ENCODE data around the gene TSHR. TPM values are rescaled to one million over a fixed set of nuclear protein-coding genes. Genes with fewer than 3 reads are reported as not detected.

TSHR gene
- total and polyA plus RNA-seq, 2 of the 13 experiments (the other 11 are each of a cell fraction or from before 2014, with no cell fraction given), result not detected

DNA sequence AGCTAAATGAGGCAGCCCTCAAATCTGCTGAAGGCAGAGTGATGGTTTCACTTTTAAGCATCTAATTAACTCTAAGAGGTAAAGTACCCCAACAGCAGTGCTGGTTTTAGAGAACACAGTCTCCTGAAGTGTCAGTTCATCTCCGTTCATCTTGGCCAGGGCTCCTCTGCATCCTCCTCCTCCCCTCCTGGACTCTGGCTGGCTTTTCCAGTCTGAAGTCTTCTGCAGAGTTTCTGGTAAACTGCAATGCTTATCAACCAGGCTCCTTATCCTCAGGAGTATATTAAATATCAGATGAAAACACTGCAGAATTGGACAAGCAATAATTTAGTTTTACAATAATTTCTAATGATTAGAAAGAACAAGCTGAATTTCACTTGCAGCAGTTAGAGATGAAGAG is 150.0 kb downstream of the TSHR start:
- in situ Hi-C loops (cut with HindIII; ENCODE audit: extremely low pct_ligation_motif_present, low pct_unique_long_range_greater_than_20kb) (no loop called here), intact Hi-C loops (cut with micrococcal nuclease; ENCODE audit: unreplicated experiment) (no loop called here)
- TF ChIP-seq ADNP (CRISPR knock-in tag; IDR thresholded peaks at IDR 0.05) (no peak), ZNF724P (CRISPR knock-in tag; IDR thresholded peaks at IDR 0.05; ENCODE audit: borderline replicate concordance) (no peak), KLF9 (CRISPR knock-in tag; IDR thresholded peaks at IDR 0.05; ENCODE audit: low read depth) (no peak), EED (CRISPR knock-in tag; IDR thresholded peaks at IDR 0.05) (no peak), SP1 (IDR thresholded peaks at IDR 0.05) (no peak), SP1 (CRISPR knock-in tag; IDR thresholded peaks at IDR 0.05) (no peak), MTA1 (CRISPR knock-in tag; IDR thresholded peaks at IDR 0.05; ENCODE audit: borderline replicate concordance) (no peak), ZKSCAN8 (CRISPR knock-in tag; IDR thresholded peaks at IDR 0.05; ENCODE audit: borderline replicate concordance) (no peak), REPIN1 (CRISPR knock-in tag; IDR thresholded peaks at IDR 0.05; ENCODE audit: borderline replicate concordance, low read depth) (no peak), ETV5 (CRISPR knock-in tag; IDR thresholded peaks at IDR 0.05; ENCODE audit: borderline replicate concordance) (no peak), KLF6 (CRISPR knock-in tag; IDR thresholded peaks at IDR 0.05) (no peak), HMG20B (CRISPR knock-in tag; conservative IDR thresholded peaks at IDR 0.05) (no peak), ZSCAN9 (CRISPR knock-in tag; IDR thresholded peaks at IDR 0.05; ENCODE audit: borderline replicate concordance) (no peak), PHF21A (CRISPR knock-in tag; IDR thresholded peaks at IDR 0.05) (no peak), FOSL2 (CRISPR knock-in tag; IDR thresholded peaks at IDR 0.05) (no peak), FOXP1 (IDR thresholded peaks at IDR 0.05) (no peak), FOXP1 (CRISPR knock-in tag; IDR thresholded peaks at IDR 0.05) (no peak)
- TF ChIP-seq, protein P1, sequence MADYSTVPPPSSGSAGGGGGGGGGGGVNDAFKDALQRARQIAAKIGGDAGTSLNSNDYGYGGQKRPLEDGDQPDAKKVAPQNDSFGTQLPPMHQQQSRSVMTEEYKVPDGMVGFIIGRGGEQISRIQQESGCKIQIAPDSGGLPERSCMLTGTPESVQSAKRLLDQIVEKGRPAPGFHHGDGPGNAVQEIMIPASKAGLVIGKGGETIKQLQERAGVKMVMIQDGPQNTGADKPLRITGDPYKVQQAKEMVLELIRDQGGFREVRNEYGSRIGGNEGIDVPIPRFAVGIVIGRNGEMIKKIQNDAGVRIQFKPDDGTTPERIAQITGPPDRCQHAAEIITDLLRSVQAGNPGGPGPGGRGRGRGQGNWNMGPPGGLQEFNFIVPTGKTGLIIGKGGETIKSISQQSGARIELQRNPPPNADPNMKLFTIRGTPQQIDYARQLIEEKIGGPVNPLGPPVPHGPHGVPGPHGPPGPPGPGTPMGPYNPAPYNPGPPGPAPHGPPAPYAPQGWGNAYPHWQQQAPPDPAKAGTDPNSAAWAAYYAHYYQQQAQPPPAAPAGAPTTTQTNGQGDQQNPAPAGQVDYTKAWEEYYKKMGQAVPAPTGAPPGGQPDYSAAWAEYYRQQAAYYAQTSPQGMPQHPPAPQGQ (CRISPR knock-in tag; IDR thresholded peaks at IDR 0.05; ENCODE audit: borderline replicate concordance), result no peak
- no peaks in the 10 kb centered on the region for H4K20me1 ChIP-seq (ENCODE audit: insufficient read depth, low read length)
- ChIA-PET POLR2A (no interaction called here), CTCF (ENCODE audit: low intra/inter-chr PET ratio, low total read pairs) (no interaction called here)
- no peaks in the 10 kb centered on the region for H3K27me3 ChIP-seq (ENCODE audit: control insufficient read depth in 1 of 2, insufficient read depth in 2 of 2, low read length in 2 of 2)
- H3K9ac ChIP-seq (ENCODE audit: insufficient read depth, low read depth, low read length), result no peak overlapping the region
- H3K4me3 ChIP-seq (replicated peaks in 1 of 3; ENCODE audit: insufficient read depth in 1 of 3, low read depth in 2 of 3, low read length in 3 of 3), result no peak overlapping the region
- BruUV-seq (replicated peaks), result no TSS peak
- H2AFZ ChIP-seq (ENCODE audit: low read length), result no peak overlapping the region
- FAIRE-seq (no peak), DNase-seq (ENCODE audit: low spot score) (no peak), ATAC-seq (no peak)
- 55% methylated on average over 1 of the region's 1 CpG for WGBS (ENCODE audit: low lambda C conversion rate)
- H3K79me2 ChIP-seq (ENCODE audit: insufficient read depth, low read length), result no peaks in the 10 kb centered on the region
- no peak overlapping the region for H3K4me2 ChIP-seq (ENCODE audit: low read depth, low read length)
- H3K4me1 ChIP-seq (ENCODE audit: insufficient read depth, low read length), result no peaks in the 10 kb centered on the region
- H3K27ac ChIP-seq (ENCODE audit: extremely low read length, insufficient read depth, low read length), result no peak overlapping the region
- H3K36me3 ChIP-seq (replicated peaks in 1 of 2; ENCODE audit: control insufficient read depth in 1 of 2, insufficient read depth in 2 of 2, low read length in 2 of 2), result no peaks in the 10 kb centered on the region
- no peaks in the 10 kb centered on the region for H3K9me3 ChIP-seq (ENCODE audit: low read length)

All from HepG2 (cell line).